HG03108 (cell line): ENCODE measurements around the gene ARHGDIA.
"Not testable (repeated sequence)": the region's sequence is repeated elsewhere in the genome, so short reads cannot be mapped to it uniquely, and the experiment has no call there.

Experiments
- ATAC-seq: cut with Tn5 transposase; IDR thresholded peaks from one replicate; pipeline ENCODE4 v1.9.1; 2021; ENCODE audit warnings: moderate library complexity; ENCODE audit not compliant: unreplicated experiment

The ARHGDIA gene

DNA sequence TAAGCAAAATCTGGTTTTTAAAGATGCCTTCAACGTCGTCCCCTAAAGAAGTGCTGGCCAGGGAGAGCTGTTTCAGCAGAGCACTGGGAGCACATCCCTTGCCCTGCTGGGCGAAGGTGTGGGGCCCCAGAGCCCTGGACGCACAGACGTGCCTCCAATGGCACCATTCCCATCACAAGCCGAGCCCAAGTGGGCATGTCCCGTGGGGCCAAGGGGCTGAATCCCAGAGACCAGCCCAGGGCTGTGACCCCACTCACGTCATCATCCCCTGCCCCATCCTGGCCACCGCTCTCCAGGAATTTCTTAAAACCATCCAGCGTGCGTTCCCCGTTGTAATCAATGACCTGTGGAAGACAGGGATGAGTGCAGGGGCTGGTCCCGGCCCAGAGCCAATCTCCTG is 26.2 kb downstream of the ARHGDIA start:
- ATAC-seq = no peak

DNA sequence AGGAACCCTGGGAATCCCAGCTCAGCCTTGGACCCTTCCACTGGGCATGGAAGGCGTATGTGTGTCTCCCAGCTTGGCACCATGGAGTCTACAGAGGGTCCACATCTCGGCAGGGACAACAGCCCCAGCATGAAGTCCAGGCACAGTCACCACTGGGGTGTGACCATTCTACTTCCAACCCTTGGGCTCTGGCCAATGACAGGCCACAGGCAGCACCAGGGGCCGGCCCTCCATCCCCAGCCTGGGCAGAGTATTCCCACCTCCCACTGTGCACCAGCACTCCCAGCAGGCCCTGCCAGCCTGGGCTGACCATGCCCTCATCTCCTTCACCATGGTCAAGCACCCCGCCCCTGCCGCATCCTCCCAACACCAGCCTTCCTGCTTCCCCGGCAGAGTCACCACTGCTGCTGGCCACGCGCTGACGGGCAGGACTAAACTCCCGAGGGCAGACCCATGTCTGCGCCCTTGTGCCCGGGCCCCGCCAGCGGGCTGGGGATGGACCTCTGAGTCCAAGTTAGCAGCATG is 26.7 kb downstream of the ARHGDIA start:
- ATAC-seq = no peak

DNA sequence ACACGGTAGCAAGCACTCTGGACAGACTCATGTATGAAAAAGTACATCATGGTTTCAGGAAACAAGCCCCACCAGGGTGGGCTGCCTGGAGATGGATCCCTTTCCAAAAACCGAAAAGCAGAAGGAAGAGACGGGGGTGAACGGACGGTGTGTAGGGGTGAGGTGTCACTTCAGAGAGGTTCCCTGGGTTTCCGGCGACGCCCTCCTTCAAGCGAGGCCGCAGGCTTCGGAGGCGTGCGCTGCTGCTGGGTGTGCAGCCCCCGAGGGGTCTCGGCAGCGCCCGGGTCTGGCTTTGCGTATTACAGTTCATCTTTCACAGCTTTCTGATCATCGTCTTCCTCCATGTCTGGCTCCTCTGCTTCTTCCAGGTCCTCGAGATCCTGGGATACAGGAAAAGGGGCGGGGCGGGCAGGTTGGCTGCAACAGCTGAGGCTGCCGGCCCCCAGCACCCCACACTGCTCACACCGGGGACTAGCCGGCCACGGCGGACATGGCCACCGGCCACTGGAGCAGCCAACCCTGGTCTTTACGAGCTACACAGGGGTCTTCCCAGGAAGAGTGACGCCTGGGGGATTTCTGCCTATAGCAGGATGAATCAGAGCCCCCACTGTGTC is 27.3 kb downstream of the ARHGDIA start:
- no peak for ATAC-seq

DNA sequence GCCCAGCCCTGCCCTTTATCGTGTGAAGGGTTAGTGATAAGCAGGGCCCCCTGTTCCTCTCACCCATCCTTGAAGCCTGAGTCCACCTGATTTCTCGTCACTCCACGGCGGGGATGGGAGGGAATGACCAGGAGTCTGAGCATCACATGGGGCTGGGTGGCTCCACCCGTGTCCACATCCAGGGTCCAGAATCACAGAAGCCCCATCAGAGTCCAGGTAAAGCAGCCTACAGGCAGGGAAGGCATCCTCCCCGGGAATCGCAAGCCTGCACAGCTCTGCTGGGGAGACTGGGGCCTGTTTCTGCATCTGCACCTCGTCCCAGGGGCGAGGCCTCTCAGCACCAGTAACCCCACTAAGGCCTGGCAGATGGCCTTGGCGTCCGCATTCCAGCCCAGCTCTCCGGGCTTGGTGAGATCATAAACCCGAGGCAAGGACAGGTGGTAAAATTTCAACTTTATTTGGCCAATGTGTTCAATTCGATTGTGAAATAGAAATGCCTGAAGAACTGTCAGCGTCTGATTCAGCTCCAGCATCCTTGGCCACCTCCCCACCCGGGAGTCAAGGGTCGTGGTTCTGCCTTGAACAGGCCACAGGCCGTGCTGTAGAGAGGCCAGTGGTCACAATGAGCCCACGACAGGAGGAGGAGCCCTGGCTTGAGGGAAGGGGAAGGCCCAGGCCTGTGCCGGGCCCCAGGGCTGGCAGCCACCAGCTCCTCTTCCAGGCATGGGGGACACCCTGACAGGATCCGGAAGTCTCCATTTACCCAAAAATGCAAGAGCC is 28.2 kb downstream of the ARHGDIA start:
- ATAC-seq = no peak

DNA sequence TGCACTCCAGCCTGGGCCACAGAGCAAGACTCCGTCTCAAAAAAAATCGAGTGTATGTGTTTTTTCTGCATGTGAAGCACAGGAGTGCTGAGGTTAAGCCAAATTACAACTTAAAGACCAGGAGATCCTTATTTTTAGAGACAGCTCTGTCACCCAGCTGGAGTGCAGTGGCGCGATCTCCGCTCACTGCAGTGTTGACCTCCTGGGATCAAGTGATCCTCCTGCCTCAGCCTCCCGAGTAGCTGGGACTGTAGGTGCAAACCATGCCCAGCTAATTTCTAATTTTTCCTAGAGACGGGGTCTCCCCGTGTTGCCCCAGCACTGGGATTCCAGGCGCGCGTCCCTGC is 28.8 kb downstream of the ARHGDIA start:
- ATAC-seq = no peak

DNA sequence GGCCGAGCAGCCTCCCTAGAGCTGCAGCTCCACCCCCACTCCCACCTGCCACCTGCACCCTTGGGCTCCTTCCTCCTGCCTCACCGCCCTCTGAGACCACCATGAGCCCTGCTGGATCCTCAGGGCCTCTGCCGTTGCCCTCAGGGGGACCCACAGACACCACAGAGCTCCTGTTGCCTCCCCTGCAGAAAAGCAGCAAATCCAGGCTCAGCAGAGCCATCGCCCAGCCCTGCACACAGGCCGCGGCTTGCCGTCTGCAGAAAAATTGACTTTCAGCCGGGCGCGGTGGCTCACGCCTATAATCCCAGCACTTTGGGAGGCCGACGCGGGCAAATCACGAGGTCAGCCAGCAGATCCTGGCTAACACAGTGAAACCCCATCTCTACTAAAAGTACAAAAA is 29.3 kb downstream of the ARHGDIA start:
- no peak for ATAC-seq

DNA sequence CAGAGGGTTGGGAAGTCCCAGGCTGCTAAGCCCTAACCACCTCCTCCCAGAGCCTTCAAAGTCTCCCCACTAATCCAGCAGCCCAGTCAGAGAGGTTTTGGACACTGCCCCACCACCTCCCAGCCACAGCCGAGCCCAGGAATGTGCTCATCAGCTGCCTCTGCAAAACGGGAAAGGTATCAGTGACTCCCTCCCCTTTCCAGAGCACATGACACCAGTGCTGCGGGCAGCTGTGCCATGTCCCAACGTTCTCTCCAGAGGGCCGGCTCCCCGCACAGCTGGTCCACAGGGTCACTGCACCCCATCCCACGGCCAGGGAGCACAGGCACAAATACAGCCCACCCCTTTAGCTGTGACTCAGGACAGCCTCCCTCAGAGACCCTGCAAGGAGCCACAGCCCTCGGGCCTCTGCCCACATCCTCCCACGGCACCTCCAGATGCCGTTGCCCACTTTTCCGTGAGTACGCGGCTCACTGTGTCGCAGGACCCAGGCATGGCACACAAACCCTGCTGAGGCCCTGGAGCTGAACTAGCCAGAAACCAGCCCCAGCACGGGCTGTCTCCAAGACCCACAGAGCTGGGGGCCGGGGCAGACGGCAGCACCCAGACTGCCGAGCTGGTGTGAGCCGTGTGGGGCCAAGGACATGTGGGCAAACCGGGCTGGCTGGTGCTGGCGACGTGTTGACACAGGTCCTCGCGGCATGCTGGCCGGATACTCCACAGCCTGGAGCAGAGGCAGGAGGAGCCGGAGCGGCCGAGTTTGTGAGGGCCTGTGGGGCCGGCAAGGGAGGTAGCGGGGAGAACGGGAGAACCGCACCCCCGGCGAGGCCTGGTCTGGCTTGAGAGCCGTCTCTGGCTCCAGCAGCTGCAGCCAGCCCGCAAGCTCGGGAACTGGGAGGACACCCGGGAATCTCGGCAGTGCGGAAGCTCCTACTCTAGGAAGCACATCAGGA is 30.0 kb downstream of the ARHGDIA start:
- no peak for ATAC-seq

DNA sequence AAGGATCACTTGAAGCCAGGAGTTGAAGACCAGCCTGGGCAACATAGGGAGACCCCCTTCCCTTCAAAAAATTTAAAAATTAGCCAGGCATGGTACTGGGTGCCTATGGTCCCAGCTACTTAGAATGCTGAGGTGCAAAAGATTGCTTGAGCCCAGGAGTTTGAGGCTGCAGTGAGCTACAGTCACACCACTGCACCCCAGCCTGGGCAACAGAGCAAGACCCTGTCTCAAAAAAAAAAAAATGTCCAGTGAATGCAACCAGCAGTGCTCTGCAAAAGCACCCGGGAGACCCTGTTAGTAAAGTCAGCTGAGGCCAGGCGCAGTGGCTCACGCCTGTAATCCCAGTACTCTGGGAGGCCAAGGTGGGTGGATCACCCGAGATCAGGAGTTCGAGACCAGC is 31.1 kb downstream of the ARHGDIA start:
- ATAC-seq = not testable (repeated sequence)

DNA sequence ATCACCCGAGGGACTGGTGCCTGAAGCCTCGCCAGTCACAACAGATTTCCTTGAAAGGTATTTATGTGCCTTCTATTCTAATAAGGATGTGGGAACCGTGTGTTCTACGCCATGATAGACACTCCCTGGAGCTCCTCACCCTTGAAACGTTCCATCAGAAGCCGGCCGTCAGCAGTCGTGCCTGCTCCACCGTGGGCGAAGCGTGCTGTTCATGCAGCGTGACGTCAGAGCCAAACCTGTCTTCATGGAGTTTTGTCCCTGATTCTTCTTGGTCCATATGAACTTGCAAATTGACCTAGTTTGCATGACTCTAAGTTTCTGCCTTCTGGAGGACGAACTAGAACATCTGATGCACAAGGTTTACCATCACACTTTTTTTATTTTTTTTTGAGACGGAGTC is 31.8 kb downstream of the ARHGDIA start:
- ATAC-seq = no peak

DNA sequence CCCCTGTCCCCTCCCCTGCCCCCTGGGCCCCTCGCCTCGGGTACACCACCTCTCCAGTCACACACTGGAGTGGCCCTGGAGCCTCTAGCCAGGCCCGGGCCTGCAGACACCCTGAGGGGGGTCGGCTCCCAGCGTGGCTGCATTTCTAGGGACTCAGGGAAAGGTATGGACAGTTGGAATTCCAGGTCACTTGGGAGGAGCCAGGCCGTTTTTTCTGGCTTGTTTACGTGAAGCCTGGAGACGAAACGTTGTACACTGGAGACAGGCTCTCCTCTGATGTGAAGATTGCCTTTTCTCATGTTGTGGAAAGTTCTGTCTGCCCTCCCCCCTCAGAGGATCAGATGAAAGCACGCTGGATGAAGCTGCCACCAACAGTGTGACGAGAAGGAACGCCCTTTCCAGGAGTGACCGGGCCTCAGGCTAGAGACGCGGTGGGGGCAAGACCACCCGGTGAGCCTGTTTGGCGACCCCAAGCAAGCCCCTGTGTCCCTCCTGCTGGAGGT is 32.3 kb downstream of the ARHGDIA start:
- ATAC-seq = no peak

DNA sequence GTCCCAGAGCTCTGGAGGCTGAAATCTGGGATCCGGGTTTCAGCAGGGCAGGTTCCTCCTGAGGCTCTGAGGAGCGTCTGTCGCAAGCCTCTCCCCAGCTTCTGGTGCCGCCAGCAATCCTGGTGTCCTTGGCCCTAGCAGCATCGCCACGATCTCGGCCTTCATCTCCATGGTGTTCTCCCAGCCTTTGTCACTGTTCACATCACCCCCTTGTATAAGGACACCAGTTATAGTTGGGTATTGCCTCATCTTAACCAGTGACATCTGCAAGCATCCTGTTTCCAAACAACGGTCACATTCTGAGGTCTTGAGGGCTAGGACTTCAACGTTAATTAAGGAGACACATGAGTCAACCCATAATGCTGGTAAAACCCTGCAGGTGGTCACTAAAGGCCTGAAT is 33.5 kb downstream of the ARHGDIA start:
- no peak for ATAC-seq

DNA sequence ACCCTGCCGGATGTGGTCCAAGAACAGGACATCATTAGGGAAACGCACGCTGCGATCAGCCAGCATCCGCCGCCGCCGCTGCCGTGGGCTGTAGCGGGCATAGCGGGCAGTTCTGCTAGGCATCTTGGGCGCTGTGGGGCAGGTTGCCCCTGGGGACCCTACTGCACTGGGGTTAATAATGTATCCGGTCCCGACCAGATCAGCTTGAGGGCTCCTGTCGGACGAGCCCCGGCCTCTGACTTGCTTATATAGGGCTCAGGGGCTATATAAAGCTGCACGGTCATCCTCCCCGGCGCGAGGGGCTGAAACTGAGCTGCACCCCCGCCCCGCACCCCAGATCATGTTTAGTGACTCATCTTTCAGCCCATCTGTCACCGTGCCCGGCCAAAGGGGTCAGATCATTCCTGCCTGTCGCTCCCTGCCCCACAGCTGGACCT is 36.3 kb downstream of the ARHGDIA start, which contains the start of gene PPP1R27:
Gene PPP1R27, minus strand, starts transcription at position 220 of the 437 bp plus-strand sequence. Its CDS starts 97 bp downstream, at position 123.
- no peak for ATAC-seq

DNA sequence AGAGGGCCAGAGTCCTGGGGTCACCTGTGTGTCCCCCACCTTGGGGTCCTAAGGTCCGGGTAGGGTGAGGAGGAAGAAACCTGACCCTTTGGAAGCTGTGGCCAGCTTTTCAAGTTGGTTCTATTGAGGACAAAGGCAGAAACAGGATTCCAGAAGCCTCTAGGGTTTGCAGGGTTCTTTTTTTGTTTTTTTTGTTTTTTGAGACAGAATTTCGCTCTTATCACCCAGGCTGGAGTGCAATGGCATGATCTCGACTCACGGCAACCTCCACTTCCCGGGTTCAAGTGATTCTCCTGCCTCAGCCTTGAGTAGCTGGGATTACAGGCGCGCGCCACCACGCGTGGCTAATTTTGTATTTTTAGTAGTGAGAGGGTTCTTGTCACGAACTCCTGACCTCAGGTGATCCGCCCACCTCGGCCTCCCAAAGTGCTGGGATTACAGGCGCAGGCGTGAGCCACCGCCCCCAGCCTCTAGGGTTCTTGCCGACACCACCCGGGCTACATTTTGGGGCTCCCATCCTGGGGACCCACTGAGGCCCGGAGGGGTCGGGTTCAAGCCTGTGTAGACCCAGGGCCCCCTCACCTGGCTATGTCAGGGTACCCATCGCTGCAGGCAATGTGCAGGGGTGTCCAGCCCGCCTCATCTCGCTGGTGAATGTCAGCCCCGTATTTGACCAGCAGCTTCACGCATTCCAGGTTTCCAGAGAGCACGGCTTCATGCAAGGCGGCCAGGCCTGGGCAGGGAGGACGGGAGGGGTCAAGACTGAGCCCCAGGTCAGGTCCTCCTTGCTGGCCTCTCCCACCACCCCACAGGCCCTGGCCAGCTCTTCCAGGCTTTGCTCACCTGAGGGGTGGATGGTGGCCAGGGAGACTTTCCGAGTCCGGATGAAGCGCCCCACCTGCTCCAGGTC is 37.0 kb downstream of the ARHGDIA start:
- no peak for ATAC-seq

DNA sequence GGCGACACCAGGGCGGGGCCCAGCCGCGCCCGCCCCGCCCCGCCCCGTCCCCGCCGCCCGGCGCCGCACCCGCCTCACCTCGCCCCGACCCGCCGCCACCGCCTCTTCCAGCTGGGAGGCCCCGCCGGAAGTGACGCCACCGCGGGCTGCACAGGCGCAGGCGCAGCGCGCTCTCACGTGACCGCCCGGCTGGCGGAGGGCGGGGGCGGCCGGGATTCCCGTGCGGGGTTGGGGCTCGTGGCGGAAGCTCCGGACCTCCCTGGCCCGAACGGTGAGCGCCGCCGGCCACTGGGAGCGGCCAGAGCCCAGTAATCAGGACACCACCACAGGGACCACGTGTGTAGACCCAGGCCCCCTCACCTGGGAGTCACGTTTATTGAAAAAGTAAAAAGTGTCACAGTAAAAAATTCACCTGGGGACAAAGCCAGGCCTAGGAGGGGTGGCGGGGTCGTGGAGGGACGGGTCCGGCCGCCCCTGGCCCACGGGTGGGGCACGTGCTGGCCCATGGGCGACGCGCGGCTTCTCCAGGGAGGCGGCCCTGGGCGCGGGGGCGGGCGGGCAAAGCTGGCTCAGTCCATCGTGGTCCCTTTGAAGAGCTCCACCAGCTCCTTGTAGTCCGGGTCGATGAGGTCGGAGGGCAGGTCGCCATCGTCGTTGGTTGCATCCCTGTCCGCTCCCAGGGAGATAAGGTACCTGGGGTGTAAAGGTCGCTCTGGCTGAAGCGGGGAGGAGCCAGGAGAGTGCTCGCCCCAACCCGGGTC is 37.8 kb downstream of the ARHGDIA start, which contains the start of gene MCRIP1:
Gene MCRIP1, minus strand, starts transcription at position 132 of the 761 bp plus-strand sequence. CDS start 8,785 bp downstream, outside the sequence.
- no peak for ATAC-seq

DNA sequence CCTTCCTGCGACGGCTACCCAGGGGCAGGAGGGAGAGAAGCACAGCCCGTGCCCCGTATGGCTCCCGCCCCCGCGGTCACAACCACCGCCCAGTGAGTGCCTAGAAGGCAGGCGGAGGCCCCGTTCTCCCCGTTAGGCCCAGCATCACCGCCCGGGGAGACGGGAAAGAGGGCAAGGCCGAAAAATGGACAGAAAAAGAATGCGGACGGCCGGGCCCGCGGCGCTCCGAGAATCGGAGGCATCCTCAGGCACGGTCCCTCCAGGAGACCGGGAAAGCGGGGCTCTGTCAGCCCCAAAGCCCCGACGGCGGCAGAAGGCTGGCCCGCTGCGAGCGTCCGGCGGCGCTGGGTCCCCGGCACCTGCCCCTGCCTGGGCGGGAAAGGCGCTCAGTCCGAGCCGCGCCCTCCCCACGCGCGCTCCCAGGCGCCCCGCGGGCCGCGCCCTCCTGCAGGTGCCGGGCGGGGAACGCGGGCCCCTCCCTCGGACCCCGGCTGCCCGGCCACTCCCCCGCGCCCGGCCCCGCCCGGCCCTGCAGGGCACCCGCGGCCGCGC is 38.5 kb downstream of the ARHGDIA start:
- peak; percentile 68 for ATAC-seq

DNA sequence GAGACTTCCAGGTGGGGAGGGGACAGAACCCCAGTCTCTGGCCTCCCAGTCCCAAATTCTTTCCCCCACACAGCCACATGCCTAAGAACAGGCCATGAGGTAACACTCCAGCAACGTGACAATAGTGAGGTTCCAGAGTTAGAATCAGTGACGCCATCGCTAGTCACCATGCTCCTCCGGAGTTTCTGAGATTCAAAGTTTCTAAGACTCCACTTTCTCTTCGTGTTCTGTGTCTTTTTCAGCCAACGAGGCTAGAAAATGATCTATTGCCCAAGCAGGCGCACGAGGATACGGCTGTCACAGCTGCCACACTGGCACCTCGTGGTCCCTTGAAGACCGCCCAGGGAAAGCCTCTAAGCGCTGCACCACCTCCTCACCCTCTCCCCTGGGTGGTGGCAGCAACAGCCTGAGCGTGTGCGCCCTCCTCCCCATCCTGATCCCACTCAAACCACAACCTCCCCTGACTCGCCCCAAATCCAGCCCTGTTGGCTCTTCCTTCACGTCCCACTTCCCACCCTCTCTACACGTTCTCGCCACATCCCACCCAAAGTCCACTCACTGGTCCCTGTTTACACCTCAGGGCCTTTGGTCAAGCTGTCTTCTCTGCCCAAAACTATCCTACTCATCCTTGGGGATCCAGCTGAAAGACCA is 39.1 kb downstream of the ARHGDIA start:
- no peak for ATAC-seq

DNA sequence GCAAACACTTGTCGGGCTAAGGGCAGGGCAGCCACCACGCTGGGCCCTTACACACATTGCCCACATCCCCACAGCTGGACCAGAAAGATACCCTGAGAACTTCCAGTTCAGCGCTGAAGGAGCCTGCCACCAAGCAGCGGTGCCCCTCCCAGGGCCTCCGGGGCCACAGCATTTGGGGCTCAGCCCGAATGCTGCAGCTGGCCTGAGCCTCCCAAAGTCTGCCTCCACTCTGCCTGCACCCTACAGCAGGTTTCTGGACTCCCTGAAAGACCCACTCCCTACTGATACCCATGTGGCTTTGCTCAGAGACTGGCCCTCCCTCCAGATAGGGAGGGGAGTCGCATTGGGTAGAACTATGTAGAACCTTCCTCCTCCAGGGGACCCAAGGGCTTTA is 39.6 kb downstream of the ARHGDIA start:
- ATAC-seq = no peak

DNA sequence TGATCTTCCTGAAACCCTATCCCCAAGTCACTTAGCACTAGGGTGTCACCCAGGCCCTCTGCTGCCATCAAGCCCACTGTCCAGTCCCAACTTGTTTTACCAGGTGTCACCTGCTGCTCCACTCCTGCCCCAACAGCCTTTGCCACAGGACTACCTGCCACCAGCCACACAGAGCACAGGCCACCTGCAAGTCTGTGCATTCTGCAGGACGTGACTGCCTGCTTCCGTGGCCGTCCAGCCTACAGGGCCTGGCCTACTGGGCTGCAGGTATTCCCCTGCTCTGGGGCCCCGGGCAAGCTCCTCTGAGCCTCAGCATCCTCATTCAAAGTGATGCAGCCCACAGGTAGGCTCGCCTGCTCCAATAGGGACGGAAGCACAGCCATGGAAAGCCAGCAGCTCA is 41.3 kb downstream of the ARHGDIA start:
- ATAC-seq = no peak
